ENCODE results near the gene BTBD10.
"Not testable (repeated sequence)": the region's sequence is repeated elsewhere in the genome, so short reads cannot be mapped to it uniquely, and the experiment has no call there.

The BTBD10 gene

GRCh38 chr11:13440100-13440855 lies 22.7 kb downstream of the BTBD10 start:
- peak; percentile 30 to 81 for DNase-seq

GRCh38 chr11:13438291-13438690 lies 24.7 kb downstream of the BTBD10 start:
- no peak for DNase-seq

DNA sequence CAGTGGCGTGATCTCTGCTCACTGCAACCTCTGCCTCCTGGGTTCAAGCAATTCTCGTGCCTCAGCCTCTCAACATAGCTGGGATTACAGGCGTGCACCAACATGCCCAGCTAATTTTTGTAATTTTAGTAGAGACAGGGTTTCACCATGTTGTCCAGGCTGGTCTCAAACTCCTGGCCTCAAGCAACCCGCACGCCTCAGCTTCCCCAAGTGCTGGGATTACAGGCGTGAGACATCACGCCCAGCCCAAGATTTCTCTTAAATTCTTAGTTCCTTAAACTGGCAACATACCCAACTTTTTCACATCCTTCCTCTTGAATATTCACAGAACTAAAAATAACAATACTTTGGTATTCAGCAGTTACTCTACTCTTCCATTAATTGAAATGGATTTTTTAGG lies 26.2 kb downstream of the BTBD10 start:
- not testable (repeated sequence) for DNase-seq

DNA sequence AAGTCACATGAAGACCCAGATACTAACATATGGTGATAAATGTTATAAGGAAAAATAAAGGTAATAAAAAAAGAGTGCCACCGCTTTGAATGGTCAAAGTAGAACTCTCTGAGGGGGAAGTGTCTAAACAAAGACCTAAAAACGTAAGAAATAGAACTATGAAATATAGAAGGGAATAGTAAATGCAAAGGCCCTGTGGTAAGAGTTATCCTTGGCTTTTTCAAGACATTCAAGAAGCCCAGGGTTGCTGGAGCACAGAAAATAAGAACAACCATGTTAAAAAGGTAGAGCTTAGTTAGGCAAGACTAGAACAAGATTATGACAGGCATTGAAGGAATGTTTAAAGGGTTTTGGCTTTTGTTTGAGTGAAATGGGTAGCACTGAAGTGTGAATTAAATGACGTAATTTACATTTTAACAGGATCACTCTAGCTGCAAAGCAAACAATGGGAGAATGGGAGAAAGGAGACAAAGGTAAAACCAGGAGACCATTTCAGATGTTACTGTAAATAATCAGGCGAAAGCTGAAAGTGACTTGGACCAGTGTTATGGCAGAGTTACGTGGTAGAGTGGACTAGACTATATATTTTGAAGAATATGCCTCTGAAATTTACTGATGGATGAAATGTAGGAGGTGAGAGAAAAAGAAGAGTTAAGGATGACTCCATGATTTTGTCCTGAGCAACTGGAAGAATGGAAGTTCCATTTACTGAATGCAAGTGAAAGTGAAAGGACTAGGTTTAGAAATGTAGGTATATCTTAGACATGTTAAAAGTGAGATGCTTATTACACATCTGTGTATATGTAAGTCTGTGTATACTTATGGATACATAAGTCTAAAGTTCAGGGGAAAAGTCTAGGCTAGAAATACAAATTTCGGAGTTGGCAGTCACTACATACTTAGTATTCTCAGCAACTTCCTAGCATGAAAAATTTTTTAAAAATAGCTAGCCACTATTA lies 28.5 kb downstream of the BTBD10 start:
- DNase-seq, result no peak

DNA sequence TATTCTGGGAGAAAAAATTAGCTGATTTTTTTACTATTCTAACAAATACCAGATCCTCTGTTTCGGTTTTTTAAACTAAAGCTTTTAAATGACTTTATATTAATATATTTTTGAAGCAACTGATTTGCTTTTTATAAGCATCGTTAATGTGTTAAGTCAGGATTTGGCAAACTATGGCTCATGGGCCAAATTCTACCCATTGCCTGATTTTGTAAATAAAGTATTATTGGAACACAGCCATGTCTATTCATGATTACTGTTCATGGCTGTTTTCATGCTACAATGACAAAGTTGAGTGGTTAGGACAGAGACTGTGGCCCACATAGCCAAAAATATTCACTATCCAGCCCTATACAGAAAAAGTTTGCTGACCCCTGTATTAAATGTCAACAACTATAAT lies 29.6 kb downstream of the BTBD10 start:
- no peak for DNase-seq

DNA sequence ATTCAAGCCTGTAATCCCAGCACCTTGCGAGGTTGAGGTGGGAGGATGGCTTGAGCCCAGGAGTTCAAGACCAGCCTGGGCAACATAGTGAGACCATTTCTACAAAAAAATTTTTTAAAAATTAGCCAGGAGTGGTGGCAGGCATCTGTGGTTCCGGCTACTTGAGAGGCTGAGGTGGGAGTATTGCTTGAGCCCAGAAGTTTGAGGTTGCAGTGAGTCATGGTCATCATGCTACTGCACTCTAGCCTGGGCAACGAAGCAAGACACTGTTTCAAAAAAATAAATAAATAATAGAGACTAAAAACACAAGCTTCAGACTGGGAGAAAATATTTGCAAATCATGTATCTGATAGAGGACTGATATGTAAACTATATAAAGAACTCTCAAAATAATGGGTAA lies 33.2 kb downstream of the BTBD10 start:
- DNase-seq, result no peak

GRCh38 chr11:13429288-13429687 lies 33.7 kb downstream of the BTBD10 start:
- DNase-seq, result no peak

DNA sequence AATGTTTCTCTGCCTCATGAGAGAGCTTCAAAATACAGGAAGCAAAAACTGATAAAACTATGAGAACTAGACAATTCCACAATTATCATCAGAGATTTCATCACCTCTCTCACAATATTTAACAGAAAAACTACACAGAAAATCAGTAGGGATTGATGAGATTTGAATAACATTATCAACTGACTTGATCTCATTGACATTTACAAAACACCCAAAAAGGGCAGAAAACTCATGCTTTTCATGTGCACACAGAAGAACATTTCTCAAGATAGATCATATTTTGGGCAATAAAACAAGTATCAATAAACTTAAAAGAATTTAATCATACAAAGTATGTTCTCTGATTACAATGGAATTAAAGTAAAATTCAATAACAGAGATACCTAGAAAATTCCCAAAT lies 35.6 kb downstream of the BTBD10 start:
- no peak for DNase-seq

DNA sequence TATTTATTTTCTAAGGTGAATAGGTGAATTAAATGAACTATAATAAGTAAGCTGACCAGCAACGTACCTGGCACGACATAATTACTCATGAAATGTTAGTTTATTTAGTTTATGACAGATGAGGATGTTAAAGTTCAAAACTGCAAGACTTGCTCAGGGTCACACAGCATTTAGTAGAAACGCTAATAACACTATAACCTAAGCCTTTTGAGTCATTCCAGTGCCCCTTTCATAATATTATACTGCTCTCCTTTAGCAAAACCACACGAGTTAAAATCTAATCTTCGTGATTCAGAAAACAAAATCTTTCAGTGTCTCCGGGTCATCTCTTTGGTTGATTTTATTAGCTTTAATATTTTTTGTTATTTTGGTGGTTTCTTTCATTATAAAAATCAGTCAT lies 39.6 kb downstream of the BTBD10 start:
- no peak for DNase-seq

DNA sequence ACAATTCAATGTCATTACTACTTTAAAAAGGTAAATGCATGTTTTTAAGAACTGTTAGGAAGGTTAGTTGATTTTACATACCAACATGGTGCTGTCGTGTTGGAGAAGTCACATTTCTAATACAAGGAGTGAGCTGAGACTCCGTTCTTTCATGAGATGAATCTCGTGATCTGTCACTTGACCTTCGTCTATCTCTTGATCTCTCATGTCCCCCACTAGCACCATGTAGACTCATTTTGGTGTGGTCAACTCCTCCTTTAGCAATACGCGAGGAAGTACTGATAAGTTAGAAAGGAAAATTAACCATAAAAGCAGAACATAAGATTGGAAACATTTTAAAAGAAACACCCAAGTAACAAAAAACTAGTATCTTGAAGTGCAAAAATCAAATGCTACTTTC lies 41.5 kb downstream of the BTBD10 start:
- no peak for DNase-seq

GRCh38 chr11:13415201-13415600 lies 47.8 kb downstream of the BTBD10 start:
- DNase-seq, result no peak

DNA sequence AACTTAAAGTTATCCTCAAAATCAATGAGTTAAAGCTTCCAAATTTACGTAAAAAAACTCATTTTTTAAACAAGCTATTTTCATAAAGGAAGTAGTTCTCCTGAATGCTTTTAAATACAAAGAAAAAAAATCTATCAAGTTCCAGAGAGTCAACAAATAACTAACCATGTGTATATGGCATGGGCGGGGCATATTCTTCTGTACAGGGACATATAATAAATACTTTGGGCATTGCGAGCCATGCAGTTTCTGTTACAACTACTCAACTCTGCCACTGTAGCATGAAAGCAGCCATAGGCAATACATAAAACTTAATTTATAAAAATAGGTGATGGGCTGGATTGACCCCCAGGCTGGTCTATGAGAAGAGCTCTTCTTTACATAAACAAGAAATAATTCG lies 57.8 kb downstream of the BTBD10 start:
- no peak for DNase-seq

DNA sequence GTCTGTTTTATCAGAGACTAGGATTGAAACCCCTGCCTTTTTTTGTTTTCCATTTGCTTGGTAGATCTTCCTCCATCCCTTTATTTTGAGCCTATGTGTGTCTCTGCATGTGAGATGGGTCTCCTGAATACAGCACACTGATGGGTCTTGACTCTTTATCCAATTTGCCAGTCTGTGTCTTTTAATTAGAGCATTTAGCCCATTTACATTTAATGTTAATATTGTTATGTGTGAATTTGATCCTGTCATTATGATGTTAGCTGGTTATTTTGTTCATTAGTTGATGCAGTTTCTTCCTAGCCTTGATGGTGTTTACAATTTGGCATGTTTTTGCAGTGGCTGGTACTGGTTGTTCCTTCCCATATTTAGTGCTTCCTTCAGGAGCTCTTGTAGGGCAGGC lies 64.7 kb downstream of the BTBD10 start:
- DNase-seq, result not testable (repeated sequence)

DNA sequence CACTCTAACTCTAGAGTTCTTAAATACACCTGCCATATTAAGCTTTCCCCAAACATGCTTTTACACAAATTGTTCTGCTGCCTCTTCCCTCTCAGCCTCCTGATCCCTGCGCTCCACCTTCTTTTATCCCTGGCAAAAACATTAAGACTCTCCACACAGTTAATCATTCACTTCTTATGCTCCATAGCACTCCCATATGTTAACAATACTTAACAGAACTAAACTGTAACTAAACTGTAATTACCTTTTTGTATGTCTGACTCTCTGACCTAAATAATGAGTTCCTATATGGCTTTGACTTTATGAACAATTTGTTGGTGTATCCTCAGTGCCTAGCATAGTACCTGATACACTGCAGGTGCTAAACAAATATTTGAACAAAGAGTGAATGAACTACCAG lies 71.8 kb downstream of the BTBD10 start:
- no peak for DNase-seq

DNA sequence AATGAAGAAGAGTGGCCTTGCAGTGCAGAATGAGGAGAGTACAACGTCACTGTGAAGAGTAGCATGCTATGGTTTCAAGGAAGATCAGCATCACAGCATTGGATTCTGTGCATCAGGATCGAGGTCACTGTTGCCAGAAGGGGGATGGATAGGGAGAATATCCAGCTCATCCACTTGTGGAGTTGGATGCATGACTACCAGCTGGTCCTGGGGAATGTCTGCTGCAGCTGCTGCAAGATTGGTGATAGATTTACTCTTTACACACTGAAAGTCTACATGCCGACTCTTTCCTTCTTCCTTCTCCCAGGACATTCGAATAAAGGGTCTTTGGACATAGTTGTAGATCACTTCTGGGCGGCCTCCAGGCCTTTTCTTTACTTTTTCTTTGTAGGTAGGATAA lies 74.3 kb downstream of the BTBD10 start:
- no peak for DNase-seq

- no peak for DNase-seq
Measured at GRCh38 chr11:13386567-13386966, 76.5 kb downstream of the BTBD10 start.

DNA sequence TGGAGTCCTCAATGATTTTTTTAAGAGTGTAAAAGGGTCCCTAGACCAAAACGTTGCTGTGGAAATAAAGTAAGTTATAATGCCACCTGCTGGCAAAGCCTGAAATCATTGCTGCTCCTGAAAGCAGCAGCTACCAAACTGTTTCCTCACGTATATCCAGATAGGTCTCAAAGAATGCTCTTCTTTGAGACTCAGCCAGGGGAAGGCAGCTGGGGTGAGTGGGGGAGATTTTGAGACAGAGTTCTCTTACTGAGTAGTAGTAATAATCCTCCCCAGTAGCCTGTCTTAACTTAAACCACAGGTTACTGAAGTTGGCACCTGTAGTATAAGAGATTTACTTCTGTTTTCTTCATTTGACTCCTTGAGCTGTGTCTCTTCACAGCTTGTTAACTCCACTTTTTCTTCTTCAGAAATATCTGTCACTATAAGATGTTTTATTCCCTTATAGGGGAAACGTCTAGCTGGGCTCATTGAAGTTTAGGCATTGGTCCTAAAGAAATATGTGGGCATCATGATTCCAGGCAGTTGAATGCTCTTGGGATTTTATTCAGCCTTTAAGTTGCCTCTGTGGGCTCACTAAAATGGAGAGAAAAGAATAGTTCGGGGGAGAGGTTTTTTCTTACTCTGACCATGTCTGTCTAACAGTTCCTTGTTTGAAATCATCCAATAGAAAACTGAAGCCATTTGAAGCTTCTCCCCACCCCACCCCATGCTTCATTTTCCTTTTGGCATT lies 77.9 kb downstream of the BTBD10 start:
- peak in 1 of 2 donors; percentile 19 for DNase-seq

DNA sequence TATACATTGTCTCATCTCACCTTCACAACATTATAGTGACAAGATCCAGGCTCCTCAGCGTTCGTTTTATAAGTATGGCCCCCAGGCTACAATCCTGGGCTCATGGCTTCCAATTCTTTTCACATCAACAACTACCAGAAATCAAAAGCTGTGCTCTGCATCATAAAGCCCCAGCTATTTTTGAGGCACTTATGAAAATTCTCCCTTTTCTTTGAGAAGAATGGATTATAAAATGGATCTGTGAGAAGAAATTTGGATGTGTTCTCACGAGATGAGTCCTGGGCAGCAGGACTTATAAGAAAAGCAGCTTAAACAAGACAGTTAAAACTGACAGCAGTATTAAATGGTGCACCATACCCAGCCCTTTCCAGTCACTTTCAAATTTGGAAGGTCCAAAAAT lies 80.3 kb downstream of the BTBD10 start:
- DNase-seq, result no peak

GRCh38 chr11:13380731-13381130 lies 82.3 kb downstream of the BTBD10 start:
- DNase-seq, result no peak

DNA sequence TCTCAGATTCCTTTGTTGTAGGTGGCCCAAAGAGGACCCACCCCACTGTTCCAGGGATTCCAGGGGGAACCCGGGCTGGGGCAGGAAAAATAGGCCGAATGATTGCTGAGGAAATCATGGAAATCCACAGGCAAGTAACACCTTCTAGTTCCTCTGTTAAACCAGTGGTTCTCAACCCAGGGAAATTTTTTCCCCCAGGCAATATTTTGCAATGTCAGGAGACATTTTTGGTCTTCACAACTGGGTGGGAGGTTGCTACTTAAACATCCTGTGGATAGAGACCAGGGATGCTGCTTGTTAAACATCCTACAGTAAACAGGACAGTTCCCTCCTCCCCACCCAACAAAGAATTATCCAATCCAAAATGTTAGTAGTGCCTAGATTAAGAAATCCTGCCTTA lies 84.7 kb downstream of the BTBD10 start:
- no peak for DNase-seq

DNA sequence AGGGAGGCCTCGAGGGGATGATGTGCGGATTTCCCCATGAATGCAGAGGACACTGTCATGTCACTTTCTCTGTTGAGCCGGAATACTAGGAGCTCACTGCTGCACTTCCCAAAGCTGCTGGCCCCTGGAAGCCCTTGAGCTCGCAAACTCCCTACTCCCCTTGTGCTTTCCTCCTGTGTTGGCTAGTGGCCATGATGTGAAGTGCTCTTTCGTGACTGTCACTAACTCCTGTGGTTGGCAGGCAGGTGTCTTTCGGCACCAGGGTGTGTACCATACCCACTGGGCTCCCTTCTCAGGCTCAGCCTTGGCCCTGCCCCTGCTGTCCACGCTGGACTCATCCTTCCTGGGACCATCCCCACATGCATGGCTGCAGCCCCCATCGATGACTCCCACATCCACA lies 86.2 kb downstream of the BTBD10 start:
- no peak for DNase-seq

DNA sequence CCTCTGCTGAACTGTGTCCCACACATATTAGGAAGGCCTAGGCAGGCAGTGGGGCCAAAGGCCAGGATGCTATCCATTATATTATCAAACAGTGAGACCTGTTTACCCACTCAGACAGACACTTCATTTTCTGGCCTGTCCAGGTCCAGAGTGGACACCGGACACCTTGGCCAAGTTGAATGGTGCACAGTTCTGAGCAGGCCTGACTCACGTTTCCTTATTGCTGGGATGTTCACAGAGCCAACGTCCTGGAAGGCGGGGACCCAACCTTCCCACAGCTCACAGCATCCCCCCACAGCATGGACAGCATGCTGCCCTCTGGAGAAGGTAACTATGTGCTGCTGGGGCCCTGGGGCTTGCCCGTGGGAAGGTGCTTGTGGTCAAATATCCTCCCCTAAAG lies 86.6 kb downstream of the BTBD10 start:
- DNase-seq, result no peak

DNA sequence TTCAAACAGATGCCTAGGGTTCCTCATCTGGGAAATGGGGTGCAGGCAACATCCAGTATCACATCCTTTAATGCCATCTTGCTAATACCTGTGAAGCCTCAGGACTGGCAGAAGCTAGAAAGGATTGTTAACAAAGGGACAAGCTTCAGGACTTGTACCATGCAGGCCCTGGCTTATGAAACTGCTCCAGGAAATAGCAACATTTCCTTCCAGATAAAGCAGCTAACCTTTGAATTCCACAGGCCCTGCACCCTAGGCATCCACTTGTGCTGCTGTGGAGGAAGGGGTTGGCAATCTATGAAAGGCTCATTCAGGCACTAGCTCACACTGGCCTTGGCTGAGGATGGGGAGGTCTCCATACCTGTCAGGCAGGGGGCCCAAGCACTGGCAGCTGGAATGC lies 87.2 kb downstream of the BTBD10 start:
- no peak for DNase-seq

All from hippocampal formation (tissue), 2 donors.